GM23248 (cell line): Measurements from ENCODE around the gene APOBEC3A. TPM values are rescaled to one million over a fixed set of nuclear protein-coding genes. Genes with fewer than 3 reads are reported as not detected.

Source experiments
- DNase-seq: peaks from one replicate; pipeline ENCODE4 v3.0.0-alpha.2; 2015
- H2AFZ ChIP-seq: fragments of 200-600 bp; sonication (generic); 2 replicates; pipeline ENCODE4 v1.6.1; 2016; ENCODE audit warnings: antibody characterized with exemption
- H3F3A ChIP-seq: fragments of 200-600 bp; sonication (generic); 2 replicates; pipeline ENCODE4 v1.6.1; 2016; ENCODE audit warnings: mild to moderate bottlenecking, antibody characterized with exemption, mixed run types; ENCODE audit not compliant: insufficient read depth
- H3K27ac ChIP-seq: fragments of 200-600 bp; sonication (generic); 2 replicates; pipeline ENCODE4 v1.5.1; 2016; ENCODE audit warnings: mild to moderate bottlenecking
- H3K27me3 ChIP-seq: fragments of 200-600 bp; sonication (generic); replicated peaks from 2 replicates; pipeline ENCODE4 v1.6.1; 2016; ENCODE audit warnings: mild to moderate bottlenecking; ENCODE audit not compliant: insufficient read depth
- H3K36me3 ChIP-seq: fragments of 200-600 bp; sonication (generic); 2 replicates; pipeline ENCODE4 v1.6.1; 2016; ENCODE audit warnings: low read depth, mild to moderate bottlenecking
- H3K4me1 ChIP-seq: fragments of 200-600 bp; sonication (generic); 2 replicates; pipeline ENCODE4 v1.6.1; 2016; ENCODE audit warnings: mild to moderate bottlenecking; ENCODE audit not compliant: insufficient read depth
- H3K4me2 ChIP-seq: fragments of 200-600 bp; sonication (generic); one replicate; pipeline ENCODE4 v1.6.1; 2016; ENCODE audit warnings: mild to moderate bottlenecking; ENCODE audit not compliant: unreplicated experiment
- H3K4me3 ChIP-seq: fragments of 200-600 bp; sonication (generic); 2 replicates; pipeline ENCODE4 v1.5.1; 2016; ENCODE audit warnings: mild to moderate bottlenecking
- H3K79me2 ChIP-seq: fragments of 200-600 bp; sonication (generic); 2 replicates; pipeline ENCODE4 v1.6.1; 2016; ENCODE audit warnings: mild to moderate bottlenecking; ENCODE audit not compliant: insufficient read depth
- H3K9ac ChIP-seq: fragments of 200-600 bp; sonication (generic); 2 replicates; pipeline ENCODE4 v1.6.1; 2016; ENCODE audit warnings: mild to moderate bottlenecking
- H3K9me2 ChIP-seq: fragments of 200-600 bp; sonication (generic); 2 replicates; pipeline ENCODE4 v1.6.1; 2016; ENCODE audit warnings: mixed run types, mild to moderate bottlenecking, moderate library complexity; ENCODE audit not compliant: insufficient read depth
- H3K9me3 ChIP-seq: fragments of 200-600 bp; sonication (generic); one replicate; pipeline ENCODE4 v1.6.1; 2017; ENCODE audit warnings: low read depth
- H4K20me1 ChIP-seq: fragments of 200-600 bp; sonication (generic); 2 replicates; pipeline ENCODE4 v1.6.0; 2016; ENCODE audit not compliant: insufficient read depth
- EZH2 ChIP-seq: fragments of 200-600 bp; sonication (generic); IDR thresholded peaks from 2 replicates; pipeline ENCODE4 v1.6.1; 2018; ENCODE audit warnings: antibody characterized with exemption, mild to moderate bottlenecking; ENCODE audit not compliant: insufficient read depth, poor library complexity, severe bottlenecking
- EZH2phosphoT487 ChIP-seq: fragments of 200-600 bp; sonication (generic); IDR thresholded peaks from 2 replicates; pipeline ENCODE4 v1.6.1; 2018; ENCODE audit warnings: antibody characterized with exemption, moderate library complexity, mild to moderate bottlenecking, low read depth; ENCODE audit not compliant: insufficient read depth
- WGBS, 2 experiments: methylation state at CpG; one replicate each; pipeline ENCODE4 v1.1.6; 2015 to 2017; ENCODE audit warnings: low lambda C conversion rate in 2 of 2, low coverage in 1 of 2; ENCODE audit errors: missing lambda C conversion rate in 2 of 2; 5-methylcytosine and 5-hydroxymethylcytosine counted together
- in situ Hi-C: fragments of 300-500 bp; cut with MboI; formaldehyde crosslinking; loops from 2 replicates; pipeline ENCODE4 v1.15.0; 2020
- polyA plus RNA-seq: library from polyadenylated mRNA; unstranded; fragments of >200 nt; fragmentation: Nextera tagmentation; extraction: Ambion mirVana; gene quantifications from 2 replicates; pipeline ENCODE4 v1.2.1, GENCODE V29; 2016
- total RNA-seq: library from RNA; depleted of rRNA; stranded (reverse); fragments of >200 nt; shearing (Covaris generic); gene quantifications from 2 replicates; pipeline ENCODE4 v1.2.3, GENCODE V29; 2014

Gene APOBEC3A
- total and polyA plus RNA-seq, 2 experiments from 2014 or later = not detected

GRCh38 chr22:38966380-38966702, 8.9 kb downstream of the APOBEC3A start:
- H3K27me3 ChIP-seq = peaks cover 30% of the 10 kb centered on the region
- H3K9me2 ChIP-seq = no peaks in the 10 kb centered on the region
- H3K27ac ChIP-seq = no peak overlapping the region
- H3K4me3 ChIP-seq = no peak overlapping the region
- H3K4me2 ChIP-seq = no peak overlapping the region
- TF ChIP-seq EZH2 = no peak
- TF ChIP-seq EZH2phosphoT487 = no peak
- WGBS, 2 experiments = 34 to 35% methylated on average over 5 of the region's 5 CpGs
- H3K9me3 ChIP-seq = no peaks in the 10 kb centered on the region
- no peak overlapping the region for H2AFZ ChIP-seq
- H3F3A ChIP-seq = no peaks in the 10 kb centered on the region
- no peaks in the 10 kb centered on the region for H3K79me2 ChIP-seq
- in situ Hi-C loops = no loop called here
- no peak for DNase-seq
- H3K4me1 ChIP-seq = no peaks in the 10 kb centered on the region
- H3K36me3 ChIP-seq = no peaks in the 10 kb centered on the region
- no peaks in the 10 kb centered on the region for H4K20me1 ChIP-seq
- H3K9ac ChIP-seq = no peak overlapping the region

- H3K9me3 ChIP-seq = no peaks in the 10 kb centered on the region
- no peaks in the 10 kb centered on the region for H3K79me2 ChIP-seq
- TF ChIP-seq EZH2 (no peak), EZH2phosphoT487 (no peak)
- WGBS, 2 experiments = 81 to 84% methylated on average over 7 of the region's 7 CpGs
- no peaks in the 10 kb centered on the region for H3K9me2 ChIP-seq
- in situ Hi-C loops = no loop called here
- H3K4me3 ChIP-seq = no peak overlapping the region
- no peaks in the 10 kb centered on the region for H3F3A ChIP-seq
- peaks cover 30% of the 10 kb centered on the region for H3K27me3 ChIP-seq
- DNase-seq = no peak
- no peaks in the 10 kb centered on the region for H4K20me1 ChIP-seq
- no peaks in the 10 kb centered on the region for H3K4me1 ChIP-seq
- no peak overlapping the region for H3K27ac ChIP-seq
- H3K36me3 ChIP-seq = no peaks in the 10 kb centered on the region
- no peak overlapping the region for H3K9ac ChIP-seq
- no peak overlapping the region for H3K4me2 ChIP-seq
- no peak overlapping the region for H2AFZ ChIP-seq
Measured at GRCh38 chr22:38966942-38967341, 9.5 kb downstream of the APOBEC3A start.

- in situ Hi-C loops = no loop called here
- H3K9me2 ChIP-seq = no peaks in the 10 kb centered on the region
- H3K4me3 ChIP-seq = no peak overlapping the region
- H3K27me3 ChIP-seq = peaks cover 30% of the 10 kb centered on the region
- H3K4me2 ChIP-seq = no peak overlapping the region
- H2AFZ ChIP-seq = no peak overlapping the region
- no peaks in the 10 kb centered on the region for H3K4me1 ChIP-seq
- H3K36me3 ChIP-seq = no peaks in the 10 kb centered on the region
- no peak for DNase-seq
- H3K9me3 ChIP-seq = no peaks in the 10 kb centered on the region
- no peak overlapping the region for H3K9ac ChIP-seq
- H3K79me2 ChIP-seq = no peaks in the 10 kb centered on the region
- H4K20me1 ChIP-seq = no peaks in the 10 kb centered on the region
- WGBS, 2 experiments = 56 to 57% methylated on average over 15 of the region's 15 CpGs
- H3F3A ChIP-seq = no peaks in the 10 kb centered on the region
- H3K27ac ChIP-seq = no peak overlapping the region
- TF ChIP-seq EZH2 = no peak
- TF ChIP-seq EZH2phosphoT487 = no peak
Measured at GRCh38 chr22:38967451-38968450, 10.3 kb downstream of the APOBEC3A start.

GRCh38 chr22:38968801-38969200, 11.4 kb downstream of the APOBEC3A start:
- TF ChIP-seq EZH2 = no peak
- no peak for TF ChIP-seq EZH2phosphoT487
- no peak overlapping the region for H3K4me3 ChIP-seq
- H3K9me2 ChIP-seq = no peaks in the 10 kb centered on the region
- H4K20me1 ChIP-seq = no peaks in the 10 kb centered on the region
- no peak for DNase-seq
- 52 to 59% methylated on average over 11 of the region's 11 CpGs for WGBS, 2 experiments
- no peaks in the 10 kb centered on the region for H3K36me3 ChIP-seq
- peaks cover 30% of the 10 kb centered on the region for H3K27me3 ChIP-seq
- no peak overlapping the region for H2AFZ ChIP-seq
- H3K4me1 ChIP-seq = no peaks in the 10 kb centered on the region
- H3K4me2 ChIP-seq = no peak overlapping the region
- no peak overlapping the region for H3K27ac ChIP-seq
- no peaks in the 10 kb centered on the region for H3F3A ChIP-seq
- H3K79me2 ChIP-seq = no peaks in the 10 kb centered on the region
- H3K9ac ChIP-seq = no peak overlapping the region
- in situ Hi-C loops = no loop called here
- no peaks in the 10 kb centered on the region for H3K9me3 ChIP-seq
